ENCODE data around the gene TNFRSF14.

Gene TNFRSF14

GRCh38 chr1:2523191-2523890, 32.8 kb upstream of the TNFRSF14 start:
- DNase-seq (ENCODE audit: low read depth in 1 of 2, low spot score in 1 of 2), result no peak

DNA sequence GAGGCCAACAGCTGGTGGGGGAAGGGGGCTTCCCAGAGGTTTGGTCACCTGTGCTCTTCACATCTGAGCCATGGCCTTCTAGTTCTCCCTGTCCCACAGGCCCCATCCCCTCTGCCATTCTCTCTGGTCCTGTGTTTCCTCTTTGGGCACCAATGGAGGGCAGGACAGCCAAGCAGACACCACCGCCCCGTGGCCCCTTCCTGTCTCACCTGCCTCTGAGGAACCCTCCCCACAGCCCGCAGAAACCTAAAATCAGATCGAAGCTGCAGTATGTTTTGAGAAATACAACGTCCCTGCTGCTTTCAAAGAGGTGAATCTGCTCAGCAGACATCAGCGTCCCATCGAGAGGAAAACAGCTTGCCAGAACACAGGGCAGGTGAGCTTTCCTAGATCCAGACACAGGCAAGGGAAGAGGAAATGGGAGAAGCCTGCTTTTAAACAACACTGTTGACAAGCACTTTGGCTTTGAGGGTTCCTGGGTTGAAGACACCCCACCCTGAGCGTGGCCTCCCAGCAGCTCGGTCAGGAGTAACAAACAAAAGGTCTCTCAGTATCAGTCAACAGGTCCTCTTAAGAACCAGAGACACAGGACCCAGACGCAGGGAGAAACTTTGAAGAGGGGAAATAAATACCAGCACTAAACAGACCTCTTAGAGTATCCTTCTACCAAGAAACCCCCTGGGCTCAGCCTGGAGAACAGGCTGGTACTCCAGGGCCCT, 32.1 kb upstream of the TNFRSF14 start:
- no peak for DNase-seq (ENCODE audit: low read depth in 1 of 2, low spot score in 1 of 2)

GRCh38 chr1:2525572-2525919, 30.6 kb upstream of the TNFRSF14 start:
- DNase-seq (ENCODE audit: low read depth in 1 of 2, low spot score in 1 of 2), result no peak

GRCh38 chr1:2525920-2526823, 30.0 kb upstream of the TNFRSF14 start, which contains the start of gene PANK4:
TSS of gene PANK4 (minus strand) at chr1:2526596. CDS start at chr1:2526587, 9 bp downstream.
- DNase-seq (ENCODE audit: low read depth in 1 of 2, low spot score in 1 of 2), result peak; percentile 76 to 82

DNA sequence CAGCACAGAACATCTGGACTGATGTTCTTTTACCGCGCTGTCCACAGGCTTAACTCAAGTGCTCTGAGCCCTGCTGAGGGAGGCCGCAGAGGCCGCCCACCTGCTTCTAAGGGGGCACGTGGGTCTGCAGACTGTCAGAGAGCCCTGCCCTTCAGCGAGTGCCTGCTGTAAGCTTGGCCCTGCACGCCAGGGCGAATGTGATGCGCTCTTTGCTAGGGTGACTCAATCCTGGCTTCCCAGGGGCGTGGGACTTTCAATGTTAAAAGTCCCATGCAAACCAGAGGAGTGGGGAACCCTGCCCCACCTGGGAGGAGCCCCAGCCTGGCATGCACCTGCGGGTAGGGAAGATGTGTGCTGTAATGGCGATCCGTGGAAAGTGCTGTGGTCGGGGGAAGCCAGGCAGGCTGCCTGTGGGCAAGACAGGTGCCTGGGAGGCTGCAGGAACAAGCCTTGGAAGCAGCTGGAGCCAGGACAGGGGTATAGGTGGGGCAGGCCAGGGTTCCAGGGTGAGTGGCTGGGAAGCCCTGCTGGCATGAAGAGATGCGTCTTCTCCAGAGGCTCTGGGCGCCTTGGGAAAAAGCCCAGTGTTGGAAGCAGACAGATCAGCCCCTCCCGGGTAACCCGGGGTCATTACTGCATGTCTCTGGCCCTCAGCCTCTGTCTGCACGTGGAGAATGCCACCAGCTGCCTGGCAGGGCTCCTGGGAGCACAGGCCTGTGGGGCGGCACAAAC, 29.2 kb upstream of the TNFRSF14 start:
- DNase-seq (ENCODE audit: low read depth in 1 of 2, low spot score in 1 of 2), result peak; percentile 39 to 40

DNA sequence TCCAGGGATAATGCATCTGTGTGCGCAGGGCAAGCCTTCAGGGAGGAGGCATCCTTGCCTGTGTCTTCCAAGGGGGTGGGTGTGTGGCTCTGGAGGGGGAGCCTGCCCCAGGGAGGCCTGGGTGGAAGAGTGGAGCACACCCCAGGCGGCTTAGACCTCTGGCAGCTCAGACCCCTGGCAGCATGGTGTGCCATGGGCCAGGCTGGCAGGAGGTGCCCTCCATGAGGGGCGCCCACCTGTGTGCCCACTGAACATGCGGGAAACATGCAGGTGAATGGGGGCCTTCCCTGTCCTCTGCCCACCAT, 28.7 kb upstream of the TNFRSF14 start:
- no peak for DNase-seq (ENCODE audit: low read depth in 1 of 2, low spot score in 1 of 2)

DNA sequence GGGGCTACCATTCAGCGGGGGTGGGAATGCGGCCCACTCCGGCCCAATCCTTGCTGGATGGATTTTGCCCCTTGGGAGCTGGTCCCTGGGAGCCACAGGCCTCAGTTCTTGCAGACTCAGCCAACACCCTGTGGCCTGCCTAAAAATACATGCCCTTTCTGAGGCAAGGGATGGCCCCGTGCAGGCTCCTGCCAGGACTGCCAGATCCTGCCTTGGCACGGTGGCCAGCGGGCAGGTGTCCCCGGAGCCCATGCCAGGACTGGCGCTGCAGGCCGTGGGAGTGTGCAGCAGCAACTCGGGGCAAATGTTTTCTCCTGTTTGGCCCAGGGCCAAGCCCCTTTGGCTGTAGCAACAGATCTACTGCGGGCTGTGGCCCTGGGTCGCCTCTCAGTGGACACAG, 28.2 kb upstream of the TNFRSF14 start:
- no peak for DNase-seq (ENCODE audit: low read depth in 1 of 2, low spot score in 1 of 2)

- no peak for DNase-seq (ENCODE audit: low read depth in 1 of 2, low spot score in 1 of 2)
Observed at GRCh38 chr1:2528611-2528965, 27.6 kb upstream of the TNFRSF14 start.

GRCh38 chr1:2528966-2529783, 27.0 kb upstream of the TNFRSF14 start:
- no peak for DNase-seq (ENCODE audit: low read depth in 1 of 2, low spot score in 1 of 2)

DNA sequence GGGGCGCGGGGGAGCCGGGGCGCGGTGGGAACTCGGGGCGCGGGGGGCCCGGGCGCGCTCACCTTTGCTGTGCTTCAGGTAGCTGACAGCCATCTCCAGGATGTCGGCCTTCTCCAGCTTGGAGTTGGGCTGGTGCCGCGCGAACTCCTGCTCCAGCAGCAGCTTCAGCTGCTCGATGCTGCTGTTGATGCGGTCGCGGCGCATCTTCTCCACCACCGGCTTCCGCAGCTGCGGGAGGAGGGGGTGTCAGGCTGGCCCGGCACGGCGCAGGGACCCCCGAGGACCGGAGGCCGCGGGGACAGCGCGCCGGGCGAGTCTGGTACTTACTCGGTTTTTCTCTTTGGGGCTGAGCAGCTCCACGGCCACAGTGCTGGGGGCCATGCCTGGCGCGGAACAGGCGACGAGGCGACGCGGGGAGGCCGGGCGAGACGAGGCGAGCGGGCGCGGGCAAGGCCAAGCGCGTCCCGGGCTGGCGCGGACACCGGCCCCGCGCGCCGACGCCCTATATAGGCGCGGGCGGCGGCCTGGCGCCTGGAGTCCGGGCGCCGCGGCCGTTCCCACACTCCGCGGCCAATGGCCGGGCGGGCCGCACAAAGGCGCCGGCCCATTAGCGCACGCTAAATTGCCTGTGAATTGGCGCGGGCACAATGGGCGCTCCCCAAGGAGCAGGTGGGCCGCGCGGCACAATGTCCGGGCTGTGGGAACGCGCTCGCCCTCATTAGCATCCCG, 26.2 kb upstream of the TNFRSF14 start, which contains the start of gene HES5:
Gene HES5 (minus strand): TSS at position 480 of the 729 bp plus-strand sequence. CDS start 99 bp downstream, at position 381.
- DNase-seq (ENCODE audit: low read depth in 1 of 2, low spot score in 1 of 2), result no peak

DNA sequence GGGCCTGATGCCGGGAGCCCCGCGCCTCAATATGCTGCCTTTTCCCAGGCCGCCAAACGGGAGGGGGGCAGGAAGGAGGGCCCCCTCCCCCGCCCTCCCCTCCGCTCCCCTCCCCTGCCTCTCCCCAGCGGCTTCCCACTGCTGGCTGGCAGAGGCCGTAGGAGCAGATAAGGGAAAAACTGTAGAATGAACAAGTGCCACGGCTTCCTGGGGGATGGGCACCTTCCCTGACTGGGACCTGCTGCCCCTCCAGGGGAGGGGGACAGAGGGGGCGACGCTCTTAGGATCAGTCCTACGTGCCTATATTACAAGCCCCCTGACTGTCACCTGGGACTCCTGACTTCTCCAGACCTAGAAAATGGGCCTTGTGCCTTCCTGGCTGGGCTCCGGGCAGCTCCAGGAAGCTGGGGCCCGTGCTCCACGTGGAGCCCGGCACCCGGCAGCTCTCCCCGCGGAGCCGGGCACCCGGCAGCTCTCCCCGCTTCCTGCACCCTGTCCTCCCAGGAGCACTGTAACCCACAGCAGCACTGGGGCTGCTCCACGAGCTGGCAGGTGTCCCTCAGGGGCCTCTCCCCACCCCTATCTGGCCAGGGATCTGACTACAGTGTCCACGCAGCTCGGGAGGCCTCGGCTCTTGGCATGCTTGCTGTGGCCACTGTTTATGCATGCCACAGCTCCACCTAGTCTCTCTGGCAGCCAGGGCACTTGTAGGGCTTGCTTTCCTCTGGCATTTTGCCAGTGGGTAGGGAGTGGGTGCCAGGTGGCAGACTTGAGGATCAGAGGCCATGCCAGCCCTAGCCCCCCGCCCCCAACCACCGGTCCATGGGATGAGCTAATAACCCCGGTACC, 25.4 kb upstream of the TNFRSF14 start:
- DNase-seq (ENCODE audit: low read depth in 1 of 2, low spot score in 1 of 2), result no peak

- no peak for DNase-seq (ENCODE audit: low read depth in 1 of 2, low spot score in 1 of 2)
Observed at GRCh38 chr1:2532485-2533160, 23.5 kb upstream of the TNFRSF14 start.

- no peak for DNase-seq (ENCODE audit: low read depth in 1 of 2, low spot score in 1 of 2)
Observed at GRCh38 chr1:2533365-2533764, 22.8 kb upstream of the TNFRSF14 start.

- no peak for DNase-seq (ENCODE audit: low read depth in 1 of 2, low spot score in 1 of 2)
Observed at GRCh38 chr1:2534315-2534686, 21.9 kb upstream of the TNFRSF14 start.

DNA sequence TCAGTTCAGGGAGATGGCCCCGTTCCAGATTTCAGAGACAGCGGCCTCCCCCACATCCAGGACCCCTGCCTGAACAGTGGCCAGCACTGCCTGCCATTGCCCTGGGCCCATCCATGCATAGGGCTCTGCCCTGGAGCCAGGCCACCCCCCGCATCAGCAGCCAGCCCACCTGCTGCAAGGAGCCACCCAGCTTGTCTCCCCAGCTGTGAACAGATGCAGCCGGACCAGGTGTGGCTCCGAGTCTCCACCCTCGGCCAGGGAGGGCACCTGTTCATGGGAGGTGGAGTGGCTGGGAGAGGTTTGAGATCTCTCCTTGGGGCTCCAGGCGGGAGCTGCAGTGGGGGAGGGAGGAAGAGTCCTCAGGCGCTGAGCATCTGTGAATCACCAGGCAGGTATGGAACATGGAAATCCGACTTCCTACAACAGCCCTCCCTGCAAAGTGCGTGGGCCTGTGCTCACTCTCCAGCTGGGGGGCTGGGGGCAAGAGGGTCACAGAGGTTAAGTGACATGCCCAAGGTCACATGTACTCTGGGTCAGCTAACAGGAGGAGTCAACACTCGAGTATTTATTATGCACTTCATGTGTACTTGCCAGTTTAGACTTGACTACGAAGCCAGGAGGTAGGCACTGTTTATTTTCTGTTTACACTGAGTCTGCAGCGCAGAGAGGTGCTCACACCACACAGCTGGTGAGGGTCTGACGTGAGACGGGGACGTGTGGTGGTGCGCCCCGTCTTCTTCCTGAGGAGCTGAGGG, 21.3 kb upstream of the TNFRSF14 start:
- no peak for DNase-seq (ENCODE audit: low read depth in 1 of 2, low spot score in 1 of 2)

GRCh38 chr1:2535455-2535854, 20.7 kb upstream of the TNFRSF14 start:
- DNase-seq (ENCODE audit: low read depth in 1 of 2, low spot score in 1 of 2), result no peak

- DNase-seq (ENCODE audit: low read depth in 1 of 2, low spot score in 1 of 2), result no peak
Observed at GRCh38 chr1:2535981-2536380, 20.2 kb upstream of the TNFRSF14 start.

GRCh38 chr1:2537784-2538115, 18.4 kb upstream of the TNFRSF14 start:
- DNase-seq (ENCODE audit: low read depth in 1 of 2, low spot score in 1 of 2), result no peak
